ENCODE data around the gene EEF1A2.

Gene EEF1A2

GRCh38 chr20:63498960-63499337 lies at the start of gene EEF1A2:
EEF1A2 (minus strand) TSS chr20:63499083; CDS start chr20:63497763, 1,320 bp downstream.
- DNase-seq, result peak; percentile 61

GRCh38 chr20:63548542-63548941 lies 49.7 kb upstream of the EEF1A2 start:
- DNase-seq, result no peak

- DNase-seq, result no peak
Observed at GRCh38 chr20:63547725-63548480, 49.0 kb upstream of the EEF1A2 start, which contains the start of gene SRMS. SRMS (minus strand) TSS chr20:63547749; CDS start chr20:63547463, 286 bp downstream.

GRCh38 chr20:63546956-63547724 lies 48.3 kb upstream of the EEF1A2 start:
- DNase-seq, result no peak

- DNase-seq, result no peak
Observed at GRCh38 chr20:63546256-63546955, 47.5 kb upstream of the EEF1A2 start.

GRCh38 chr20:63545814-63546213 lies 46.9 kb upstream of the EEF1A2 start:
- DNase-seq, result no peak

- DNase-seq, result peak; percentile 81
Observed at GRCh38 chr20:63544958-63545516, 46.2 kb upstream of the EEF1A2 start.

GRCh38 chr20:63544241-63544957 lies 45.5 kb upstream of the EEF1A2 start:
- DNase-seq, result no peak

GRCh38 chr20:63543733-63544132 lies 44.9 kb upstream of the EEF1A2 start:
- DNase-seq, result no peak

- no peak for DNase-seq
Observed at GRCh38 chr20:63543131-63543530, 44.2 kb upstream of the EEF1A2 start.

- no peak for DNase-seq
Observed at GRCh38 chr20:63542696-63543095, 43.8 kb upstream of the EEF1A2 start.

GRCh38 chr20:63542031-63542559 lies 43.2 kb upstream of the EEF1A2 start:
- no peak for DNase-seq

- no peak for DNase-seq
Observed at GRCh38 chr20:63541371-63541770, 42.5 kb upstream of the EEF1A2 start.

GRCh38 chr20:63540417-63541186 lies 41.7 kb upstream of the EEF1A2 start:
- DNase-seq, result peak; percentile 94

- DNase-seq, result no peak
Observed at GRCh38 chr20:63539441-63540370, 40.8 kb upstream of the EEF1A2 start.

- no peak for DNase-seq
Observed at GRCh38 chr20:63539092-63539430, 40.2 kb upstream of the EEF1A2 start.

- no peak for DNase-seq
Observed at GRCh38 chr20:63538204-63539091, 39.6 kb upstream of the EEF1A2 start.

- DNase-seq, result peak; percentile 93
Observed at GRCh38 chr20:63537525-63538203, 38.8 kb upstream of the EEF1A2 start.

All from islet precursor cell (in vitro differentiated cells).